PC-3 (cell line): Measurements from ENCODE around the gene XIRP2. TPM values are rescaled to one million over a fixed set of nuclear protein-coding genes. Genes with fewer than 3 reads are reported as not detected.

Experiments used
- ATAC-seq: fragments of 200-7000 bp; cut with Tn5 transposase; 2 replicates; pipeline ENCODE4 v1.9.1; 2020; ENCODE audit warnings: mild to moderate bottlenecking, moderate library complexity
- BruUV-seq: library from RNA; stranded (reverse); fragments of 400-500 nt; replicated peaks from 2 replicates; lab custom pipeline; 2021; lab: Mats Ljungman, UMichigan
- CTCF ChIA-PET: fragments of 300-600 bp; sonication (Branson Sonifier 250); formaldehyde crosslinking; loops from one replicate; lab custom pipeline; 2022; ENCODE audit warnings: antibody characterized with exemption; lab: Charles Lee
- POLR2A ChIA-PET: fragments of 300-600 bp; sonication (Branson Sonifier 250); formaldehyde crosslinking; loops from one replicate; lab custom pipeline; 2022; ENCODE audit warnings: antibody characterized with exemption; ENCODE audit not compliant: unreplicated experiment; lab: Charles Lee
- DNase-seq: peaks from one replicate; pipeline ENCODE4 v3.0.0-alpha.2; 2015
- H2AFZ ChIP-seq: fragments of 300-600 bp; sonication (generic); 2 replicates; pipeline ENCODE4 v1.6.0; 2016; ENCODE audit warnings: antibody characterized with exemption, low read length
- H3F3A ChIP-seq: fragments of 300-600 bp; sonication (generic); one replicate; pipeline ENCODE4 v1.6.0; 2017; ENCODE audit warnings: antibody characterized with exemption, low read length, control low read depth, mild to moderate bottlenecking; ENCODE audit not compliant: unreplicated experiment
- H3K27ac ChIP-seq: fragments of 300-600 bp; sonication (generic); 2 replicates; pipeline ENCODE4 v1.5.1; 2016; ENCODE audit warnings: mild to moderate bottlenecking, low read length
- H3K27me3 ChIP-seq: fragments of 300-600 bp; sonication (generic); 2 replicates; pipeline ENCODE4 v1.6.1; 2016; ENCODE audit warnings: low read length, mixed read lengths
- H3K36me3 ChIP-seq: fragments of 300-600 bp; sonication (generic); 2 replicates; pipeline ENCODE4 v1.6.1; 2016; ENCODE audit warnings: low read depth, mixed run types, low read length, mixed read lengths
- H3K4me1 ChIP-seq: fragments of 300-600 bp; sonication (generic); 2 replicates; pipeline ENCODE4 v1.5.1; 2016; ENCODE audit warnings: low read length; ENCODE audit not compliant: insufficient read depth
- H3K4me2 ChIP-seq: fragments of 300-600 bp; sonication (generic); 2 replicates; pipeline ENCODE4 v1.6.0; 2016; ENCODE audit warnings: low read length
- H3K4me3 ChIP-seq: fragments of 300-600 bp; sonication (generic); 2 replicates; pipeline ENCODE4 v1.5.1; 2016; ENCODE audit warnings: mild to moderate bottlenecking, low read length, mixed read lengths
- H3K79me2 ChIP-seq: fragments of 300-600 bp; sonication (generic); 2 replicates; pipeline ENCODE4 v1.6.1; 2017; ENCODE audit warnings: low read length, mixed read lengths
- H3K9ac ChIP-seq: fragments of 300-600 bp; sonication (generic); 2 replicates; pipeline ENCODE4 v1.6.0; 2016; ENCODE audit warnings: mild to moderate bottlenecking, low read length
- H3K9me2 ChIP-seq: fragments of 300-600 bp; sonication (generic); replicated peaks from 2 replicates; pipeline ENCODE4 v1.6.1; 2016; ENCODE audit warnings: mixed run types, low read length, mixed read lengths
- H3K9me3 ChIP-seq: fragments of 300-600 bp; sonication (generic); 2 replicates; pipeline ENCODE4 v1.6.1; 2016; ENCODE audit warnings: low read length, mixed read lengths
- H4K20me1 ChIP-seq: fragments of 300-600 bp; sonication (generic); 2 replicates; pipeline ENCODE4 v1.6.1; 2016; ENCODE audit warnings: low read length, mixed read lengths
- EZH2 ChIP-seq: fragments of 300-600 bp; sonication (generic); IDR thresholded peaks from one replicate; pipeline ENCODE4 v1.6.1; 2017; ENCODE audit warnings: antibody characterized with exemption, mild to moderate bottlenecking, low read length; ENCODE audit not compliant: unreplicated experiment
- EZH2phosphoT487 ChIP-seq: fragments of 300-600 bp; sonication (generic); IDR thresholded peaks from 2 replicates; pipeline ENCODE4 v1.6.1; 2018; ENCODE audit warnings: mild to moderate bottlenecking, antibody characterized with exemption, low read length, borderline replicate concordance
- intact Hi-C: fragments of 100-400 bp; cut with micrococcal nuclease; formaldehyde crosslinking; loops from 2 replicates; pipeline ENCODE4 v1.9.0; 2023
- total RNA-seq: library from RNA; depleted of rRNA; stranded (reverse); fragments of >200 nt; gene quantifications from 2 replicates; pipeline ENCODE4 v1.2.3, GENCODE V29; 2014
- TF ChIP-seq, protein P1 (sequence below): fragments of 300-600 bp; sonication (generic); conservative IDR thresholded peaks from 2 replicates; pipeline ENCODE4 v1.5.1; 2017; ENCODE audit warnings: antibody characterized with exemption, low read depth, mild to moderate bottlenecking, low read length

The XIRP2 gene
- total RNA-seq, 1 experiment from 2014 or later = 0.11 TPM

DNA sequence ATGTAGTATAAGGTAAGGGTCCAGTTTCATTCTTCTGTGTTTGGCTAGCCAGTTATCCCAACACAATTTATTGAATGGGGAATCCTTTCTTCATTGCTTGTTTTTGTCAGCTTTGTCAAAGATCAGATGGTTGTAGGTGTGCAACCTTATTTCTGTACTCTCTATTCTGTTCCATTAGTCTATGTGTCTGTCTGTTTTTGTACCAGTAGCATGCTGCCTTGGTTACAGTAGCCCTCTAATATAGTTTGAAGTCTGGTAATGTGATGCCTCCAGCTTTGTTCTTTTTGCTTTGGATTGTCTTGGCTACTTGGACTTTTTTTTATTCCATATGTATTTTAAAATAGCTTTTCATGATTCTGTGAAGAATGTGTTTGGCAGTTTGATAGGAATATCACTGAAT, 222.1 kb downstream of the XIRP2 start:
- ATAC-seq (no peak), DNase-seq (no peak)
- no peak overlapping the region for H3K4me3 ChIP-seq
- intact Hi-C loops = no loop called here
- H3F3A ChIP-seq = no peaks in the 10 kb centered on the region
- no peak overlapping the region for H3K9ac ChIP-seq
- no TSS peak for BruUV-seq
- no peaks in the 10 kb centered on the region for H3K27me3 ChIP-seq
- H3K4me2 ChIP-seq = no peak overlapping the region
- CTCF ChIA-PET = no interaction called here
- no peak overlapping the region for H3K27ac ChIP-seq
- H3K79me2 ChIP-seq = no peaks in the 10 kb centered on the region
- H3K9me2 ChIP-seq = no peaks in the 10 kb centered on the region
- POLR2A ChIA-PET = no interaction called here
- peaks cover 6% of the 10 kb centered on the region for H3K4me1 ChIP-seq
- H4K20me1 ChIP-seq = no peaks in the 10 kb centered on the region
- TF ChIP-seq EZH2phosphoT487 = no peak
- TF ChIP-seq, protein P1, sequence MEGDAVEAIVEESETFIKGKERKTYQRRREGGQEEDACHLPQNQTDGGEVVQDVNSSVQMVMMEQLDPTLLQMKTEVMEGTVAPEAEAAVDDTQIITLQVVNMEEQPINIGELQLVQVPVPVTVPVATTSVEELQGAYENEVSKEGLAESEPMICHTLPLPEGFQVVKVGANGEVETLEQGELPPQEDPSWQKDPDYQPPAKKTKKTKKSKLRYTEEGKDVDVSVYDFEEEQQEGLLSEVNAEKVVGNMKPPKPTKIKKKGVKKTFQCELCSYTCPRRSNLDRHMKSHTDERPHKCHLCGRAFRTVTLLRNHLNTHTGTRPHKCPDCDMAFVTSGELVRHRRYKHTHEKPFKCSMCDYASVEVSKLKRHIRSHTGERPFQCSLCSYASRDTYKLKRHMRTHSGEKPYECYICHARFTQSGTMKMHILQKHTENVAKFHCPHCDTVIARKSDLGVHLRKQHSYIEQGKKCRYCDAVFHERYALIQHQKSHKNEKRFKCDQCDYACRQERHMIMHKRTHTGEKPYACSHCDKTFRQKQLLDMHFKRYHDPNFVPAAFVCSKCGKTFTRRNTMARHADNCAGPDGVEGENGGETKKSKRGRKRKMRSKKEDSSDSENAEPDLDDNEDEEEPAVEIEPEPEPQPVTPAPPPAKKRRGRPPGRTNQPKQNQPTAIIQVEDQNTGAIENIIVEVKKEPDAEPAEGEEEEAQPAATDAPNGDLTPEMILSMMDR = no peak
- no peak for TF ChIP-seq EZH2
- H3K36me3 ChIP-seq = no peaks in the 10 kb centered on the region
- no peaks in the 10 kb centered on the region for H3K9me3 ChIP-seq
- no peak overlapping the region for H2AFZ ChIP-seq

DNA sequence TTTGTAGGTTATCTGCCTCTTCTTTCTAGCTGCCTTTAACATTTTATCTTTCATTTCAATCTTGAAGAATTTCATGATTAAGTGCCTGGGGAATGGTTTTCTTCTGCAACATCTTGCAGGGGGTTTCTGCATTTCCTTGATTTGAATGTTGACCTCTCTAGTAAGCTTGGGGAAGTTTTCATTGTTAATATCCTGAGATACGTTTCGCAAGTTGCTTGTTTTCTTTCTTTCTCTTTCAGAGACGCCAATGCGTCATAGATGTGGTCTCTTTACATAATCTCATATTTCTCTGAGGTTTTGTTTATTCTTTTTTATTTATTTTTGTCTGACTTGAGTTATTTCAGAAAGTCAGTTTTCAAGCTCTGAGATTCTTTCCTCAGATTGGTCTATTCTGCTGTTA, 225.7 kb downstream of the XIRP2 start:
- Histone ChIP-seq H3K27ac (peak overlapping the region; percentile 57), H3K4me1 (peaks cover 6% of the 10 kb centered on the region), H4K20me1 (no peaks in the 10 kb centered on the region), H3F3A (no peaks in the 10 kb centered on the region), H3K36me3 (no peaks in the 10 kb centered on the region), H3K9me3 (no peaks in the 10 kb centered on the region), H3K27me3 (no peaks in the 10 kb centered on the region), H3K79me2 (no peaks in the 10 kb centered on the region), H3K9me2 (no peaks in the 10 kb centered on the region), H3K9ac (no peak overlapping the region), H3K4me2 (peak overlapping the region; percentile 62), H2AFZ (peak overlapping the region; percentile 15; the same call in 1 of the 2 replicates), H3K4me3 (peak overlapping the region; percentile 29; the same call in 1 of the 2 replicates)
- CTCF ChIA-PET = no interaction called here
- peak; percentile 75 for DNase-seq
- TF ChIP-seq EZH2 (no peak), EZH2phosphoT487 (no peak)
- TF ChIP-seq, protein P1 = no peak
- no TSS peak for BruUV-seq
- intact Hi-C loops = no loop called here
- peak; percentile 67 for ATAC-seq
- POLR2A ChIA-PET = no interaction called here

DNA sequence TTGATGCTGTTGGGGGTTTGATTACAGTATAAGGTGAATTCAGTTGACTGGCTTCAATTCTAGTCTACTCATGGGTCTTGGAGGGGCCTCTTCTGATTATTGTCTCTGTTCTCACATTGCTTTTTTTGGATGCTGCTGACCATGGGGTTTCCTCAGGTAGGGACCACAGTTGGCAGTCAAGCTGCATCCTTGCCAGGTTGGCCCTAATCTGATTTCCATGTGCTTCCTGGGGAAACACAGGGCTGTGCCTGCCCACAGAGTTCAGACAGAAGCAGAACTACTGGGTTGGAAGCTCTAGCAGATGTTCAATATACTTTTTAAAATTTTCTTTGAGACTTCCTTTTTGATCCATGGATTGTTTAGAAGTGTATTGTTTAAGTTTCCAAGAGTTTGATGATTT, 227.3 kb downstream of the XIRP2 start:
- POLR2A ChIA-PET = no interaction called here
- no peak for TF ChIP-seq EZH2
- H2AFZ ChIP-seq = no peak overlapping the region
- H3F3A ChIP-seq = no peaks in the 10 kb centered on the region
- H3K27me3 ChIP-seq = no peaks in the 10 kb centered on the region
- CTCF ChIA-PET = no interaction called here
- peaks cover 6% of the 10 kb centered on the region for H3K4me1 ChIP-seq
- H3K4me2 ChIP-seq = no peak overlapping the region
- DNase-seq (no peak), ATAC-seq (no peak)
- no peaks in the 10 kb centered on the region for H3K36me3 ChIP-seq
- no peaks in the 10 kb centered on the region for H3K9me2 ChIP-seq
- intact Hi-C loops = no loop called here
- no peak overlapping the region for H3K27ac ChIP-seq
- H4K20me1 ChIP-seq = no peaks in the 10 kb centered on the region
- BruUV-seq = no TSS peak
- H3K9ac ChIP-seq = no peak overlapping the region
- H3K9me3 ChIP-seq = no peaks in the 10 kb centered on the region
- H3K79me2 ChIP-seq = no peaks in the 10 kb centered on the region
- H3K4me3 ChIP-seq = no peak overlapping the region
